K562 (cell line): ENCODE results near the gene NR3C1. TPM values are rescaled to one million over a fixed set of nuclear protein-coding genes. Genes with fewer than 3 reads are reported as not detected.

Experiments
- CC2D1A ChIP-seq: fragments of 450-650 bp; IDR thresholded peaks from 2 replicates; pipeline ENCODE4 v1.6.1; 2017; ENCODE audit warnings: mild to moderate bottlenecking
- COPS2 ChIP-seq: fragments of 450-650 bp; conservative IDR thresholded peaks from 2 replicates; pipeline ENCODE4 v1.6.1; 2016; ENCODE audit warnings: mild to moderate bottlenecking, moderate library complexity
- JUND ChIP-seq, 2 experiments: IDR thresholded peaks; 2 replicates in 1 of 2; 3 replicates in 1 of 2; pipeline ENCODE4 v1.6.1; 2011; ENCODE audit warnings: borderline replicate concordance in 2 of 2, low read depth in 2 of 2, low read length in 2 of 2, improper control_type of control experiment in 1 of 2, missing biosample characterization in 1 of 2, missing genetic modification characterization in 1 of 2, missing genetic modification reagents in 1 of 2
- MAFK ChIP-seq: IDR thresholded peaks from 2 replicates; pipeline ENCODE4 v1.6.1; 2011; ENCODE audit warnings: low read length, improper control_type of control experiment
- NFATC3 ChIP-seq: fragments of 450-650 bp; IDR thresholded peaks from 2 replicates; pipeline ENCODE4 v1.6.1; 2017; ENCODE audit warnings: mild to moderate bottlenecking
- PRPF4 ChIP-seq: fragments of 200-400 bp; formaldehyde crosslinking; IDR thresholded peaks from one replicate; pipeline ENCODE4 v1.6.1; 2017; ENCODE audit warnings: low read length, low read depth, mild to moderate bottlenecking; ENCODE audit not compliant: insufficient read depth, poor library complexity, severe bottlenecking
- PTTG1 ChIP-seq: fragments of 450-650 bp; IDR thresholded peaks from 2 replicates; pipeline ENCODE4 v1.6.1; 2016; ENCODE audit warnings: low read depth, mild to moderate bottlenecking, missing genetic modification characterization, missing compliant biosample characterization
- SIRT6 ChIP-seq: IDR thresholded peaks from one replicate; pipeline ENCODE4 v1.6.1; 2012; ENCODE audit warnings: low read depth, mild to moderate bottlenecking, control low read depth, inconsistent platforms, low read length, moderate library complexity
- TOE1 ChIP-seq, 2 experiments: fragments of 450-650 bp in 1 of 2; sonication (generic) in 1 of 2; formaldehyde crosslinking in 1 of 2; IDR thresholded peaks; 2 replicates each; pipeline versions ENCODE4 v1.7.1 to v1.8.0; 2016 to 2022; ENCODE audit warnings: borderline replicate concordance in 2 of 2, mild to moderate bottlenecking in 2 of 2, antibody characterized with exemption in 1 of 2, inconsistent platforms in 1 of 2, low read depth in 1 of 2, missing genetic modification reagents in 1 of 2, moderate library complexity in 1 of 2
- ZNF436 ChIP-seq: fragments of 250-450, 450-650 bp; sonication (Bioruptor Pico); formaldehyde crosslinking; IDR thresholded peaks from 2 replicates; pipeline ENCODE4 v1.7.0; 2020; ENCODE audit warnings: mild to moderate bottlenecking
- polyA plus RNA-seq, 8 experiments: library from polyadenylated mRNA; depleted of rRNA in 4 of 8; stranded (reverse) in 5 of 8; unstranded in 3 of 8; fragments of >200 nt; fragmentation: Nextera tagmentation in 2 of 8; fragmentation: Illumina TruSeq in 1 of 8; extraction: Ambion mirVana in 2 of 8; extraction: Trizol in 1 of 8; gene quantifications; 2 replicates each; pipeline versions ENCODE4 v1.2.1 to v1.2.3, GENCODE V29; 2011 to 2014; ENCODE audit warnings: inconsistent platforms in 1 of 8, missing spikeins in 1 of 8
- total RNA-seq, 7 experiments: library from RNA; depleted of rRNA in 6 of 7; stranded (reverse); fragments of >200 nt in 6 of 7; fragmentation: Illumina TruSeq in 2 of 7; extraction: Trizol in 2 of 7; gene quantifications; 2 replicates each; pipeline versions ENCODE4 v1.2.1 to v1.2.3, GENCODE V29; 2011 to 2021; ENCODE audit warnings: low replicate concordance in 1 of 7
- TF ChIP-seq, protein P1 (sequence below), 3 experiments: fragments of 200-800 bp in 1 of 3; fragments of 250-450 bp in 1 of 3; fragments of 450-650 bp in 1 of 3; sonication (Bioruptor Pico) in 1 of 3; sonication (Bioruptor generic) in 1 of 3; formaldehyde crosslinking in 1 of 3; IDR thresholded peaks; 2 replicates each; pipeline versions ENCODE4 v1.6.1 to v1.8.0; 2016 to 2022; ENCODE audit warnings: mild to moderate bottlenecking in 2 of 3, missing genetic modification characterization in 2 of 3, missing compliant biosample characterization in 1 of 3, moderate library complexity in 1 of 3
- TF ChIP-seq, protein P2 (sequence below): sonication (generic); formaldehyde crosslinking; IDR thresholded peaks from 2 replicates; pipeline ENCODE4 v1.8.0; 2022; ENCODE audit warnings: mild to moderate bottlenecking, missing genetic modification reagents
- TF ChIP-seq, protein P3 (sequence below): fragments of 450-650 bp; formaldehyde crosslinking; IDR thresholded peaks from 2 replicates; pipeline ENCODE4 v1.4.0; 2020; ENCODE audit warnings: mild to moderate bottlenecking, moderate library complexity
- TF ChIP-seq, protein P4 (sequence below): IDR thresholded peaks from 3 replicates; pipeline ENCODE4 v1.6.1; 2011; ENCODE audit warnings: borderline replicate concordance, mild to moderate bottlenecking, moderate library complexity; ENCODE audit not compliant: insufficient read length; ENCODE audit errors: extremely low read depth
- TF ChIP-seq, protein P5 (sequence below): fragments of 450-650 bp; formaldehyde crosslinking; IDR thresholded peaks from 2 replicates; pipeline ENCODE4 v1.4.0; 2022; ENCODE audit warnings: mild to moderate bottlenecking, moderate library complexity

NR3C1 gene
- total and polyA plus RNA-seq, 9 of the 15 experiments (the other 6 are each of a cell fraction or from before 2014, with no cell fraction given): 8.2 to 36.0 (median 15.0) TPM

DNA sequence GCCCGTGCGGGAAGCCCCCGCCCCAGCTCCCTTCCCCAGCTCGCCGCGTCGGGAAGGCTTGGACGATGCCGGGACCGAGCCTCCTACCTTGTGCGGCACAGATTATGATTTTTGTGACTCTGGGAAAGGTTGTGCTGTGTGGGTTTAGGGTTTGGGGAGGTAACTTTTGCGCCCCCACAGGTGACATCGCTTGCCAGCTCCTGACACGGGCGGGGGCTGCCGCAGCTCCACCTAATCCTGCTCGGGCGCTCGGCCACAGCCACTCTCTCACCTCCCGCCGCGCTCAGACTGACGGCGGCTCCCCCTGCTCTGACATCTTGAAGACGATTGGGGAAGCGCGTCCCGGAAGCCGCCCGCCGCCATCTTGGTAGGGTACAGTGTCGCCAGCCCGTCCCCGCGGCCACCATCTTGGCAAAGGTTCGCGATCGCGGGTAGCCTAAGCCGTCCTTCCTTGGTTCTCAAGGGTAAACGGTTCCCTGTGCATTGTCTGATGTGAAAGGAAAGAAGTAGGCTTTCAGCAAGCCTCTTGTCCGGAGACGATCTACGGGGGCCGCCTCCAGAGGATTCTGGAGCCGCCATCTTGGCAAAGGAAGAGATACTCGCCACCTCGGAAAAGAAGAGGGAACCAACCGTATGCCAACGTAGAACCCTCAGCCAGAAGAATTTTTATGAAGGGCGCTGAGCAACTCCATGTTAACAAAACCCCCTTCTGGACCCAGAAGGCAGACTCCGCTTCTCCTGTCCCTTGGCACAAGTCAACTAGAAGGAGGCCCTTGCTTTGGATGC, 1.8 kb upstream of the NR3C1 start (continued):
- TF ChIP-seq, protein P1, sequence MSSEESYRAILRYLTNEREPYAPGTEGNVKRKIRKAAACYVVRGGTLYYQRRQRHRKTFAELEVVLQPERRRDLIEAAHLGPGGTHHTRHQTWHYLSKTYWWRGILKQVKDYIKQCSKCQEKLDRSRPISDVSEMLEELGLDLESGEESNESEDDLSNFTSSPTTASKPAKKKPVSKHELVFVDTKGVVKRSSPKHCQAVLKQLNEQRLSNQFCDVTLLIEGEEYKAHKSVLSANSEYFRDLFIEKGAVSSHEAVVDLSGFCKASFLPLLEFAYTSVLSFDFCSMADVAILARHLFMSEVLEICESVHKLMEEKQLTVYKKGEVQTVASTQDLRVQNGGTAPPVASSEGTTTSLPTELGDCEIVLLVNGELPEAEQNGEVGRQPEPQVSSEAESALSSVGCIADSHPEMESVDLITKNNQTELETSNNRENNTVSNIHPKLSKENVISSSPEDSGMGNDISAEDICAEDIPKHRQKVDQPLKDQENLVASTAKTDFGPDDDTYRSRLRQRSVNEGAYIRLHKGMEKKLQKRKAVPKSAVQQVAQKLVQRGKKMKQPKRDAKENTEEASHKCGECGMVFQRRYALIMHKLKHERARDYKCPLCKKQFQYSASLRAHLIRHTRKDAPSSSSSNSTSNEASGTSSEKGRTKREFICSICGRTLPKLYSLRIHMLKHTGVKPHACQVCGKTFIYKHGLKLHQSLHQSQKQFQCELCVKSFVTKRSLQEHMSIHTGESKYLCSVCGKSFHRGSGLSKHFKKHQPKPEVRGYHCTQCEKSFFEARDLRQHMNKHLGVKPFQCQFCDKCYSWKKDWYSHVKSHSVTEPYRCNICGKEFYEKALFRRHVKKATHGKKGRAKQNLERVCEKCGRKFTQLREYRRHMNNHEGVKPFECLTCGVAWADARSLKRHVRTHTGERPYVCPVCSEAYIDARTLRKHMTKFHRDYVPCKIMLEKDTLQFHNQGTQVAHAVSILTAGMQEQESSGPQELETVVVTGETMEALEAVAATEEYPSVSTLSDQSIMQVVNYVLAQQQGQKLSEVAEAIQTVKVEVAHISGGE (CRISPR knock-in tag; IDR thresholded peaks at IDR 0.05): peak in 1 of 3 experiments; percentile 82; a peak in 2 of 6 replicates
- no peak for TF ChIP-seq MAFK
- TF ChIP-seq, protein P2, sequence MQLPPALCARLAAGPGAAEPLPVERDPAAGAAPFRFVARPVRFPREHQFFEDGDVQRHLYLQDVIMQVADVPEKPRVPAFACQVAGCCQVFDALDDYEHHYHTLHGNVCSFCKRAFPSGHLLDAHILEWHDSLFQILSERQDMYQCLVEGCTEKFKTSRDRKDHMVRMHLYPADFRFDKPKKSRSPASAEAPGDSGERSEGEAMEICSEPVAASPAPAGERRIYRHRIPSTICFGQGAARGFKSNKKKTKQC (CRISPR knock-in tag): no peak; the same call in 1 of the 2 replicates
- TF ChIP-seq JUND (IDR thresholded peaks at IDR 0.05; ENCODE audit: borderline replicate concordance, low read depth, low read length): no peak
- TF ChIP-seq JUND (tag; IDR thresholded peaks at IDR 0.05; ENCODE audit: borderline replicate concordance, low read depth, low read length): peak; percentile 29; the same call in 1 of the 3 replicates
- TF ChIP-seq SIRT6: no peak
- TF ChIP-seq, protein P3, sequence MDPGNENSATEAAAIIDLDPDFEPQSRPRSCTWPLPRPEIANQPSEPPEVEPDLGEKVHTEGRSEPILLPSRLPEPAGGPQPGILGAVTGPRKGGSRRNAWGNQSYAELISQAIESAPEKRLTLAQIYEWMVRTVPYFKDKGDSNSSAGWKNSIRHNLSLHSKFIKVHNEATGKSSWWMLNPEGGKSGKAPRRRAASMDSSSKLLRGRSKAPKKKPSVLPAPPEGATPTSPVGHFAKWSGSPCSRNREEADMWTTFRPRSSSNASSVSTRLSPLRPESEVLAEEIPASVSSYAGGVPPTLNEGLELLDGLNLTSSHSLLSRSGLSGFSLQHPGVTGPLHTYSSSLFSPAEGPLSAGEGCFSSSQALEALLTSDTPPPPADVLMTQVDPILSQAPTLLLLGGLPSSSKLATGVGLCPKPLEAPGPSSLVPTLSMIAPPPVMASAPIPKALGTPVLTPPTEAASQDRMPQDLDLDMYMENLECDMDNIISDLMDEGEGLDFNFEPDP (CRISPR knock-in tag): no peak
- TF ChIP-seq CC2D1A: peak; percentile 70
- TF ChIP-seq NFATC3: no peak
- TF ChIP-seq, protein P4, sequence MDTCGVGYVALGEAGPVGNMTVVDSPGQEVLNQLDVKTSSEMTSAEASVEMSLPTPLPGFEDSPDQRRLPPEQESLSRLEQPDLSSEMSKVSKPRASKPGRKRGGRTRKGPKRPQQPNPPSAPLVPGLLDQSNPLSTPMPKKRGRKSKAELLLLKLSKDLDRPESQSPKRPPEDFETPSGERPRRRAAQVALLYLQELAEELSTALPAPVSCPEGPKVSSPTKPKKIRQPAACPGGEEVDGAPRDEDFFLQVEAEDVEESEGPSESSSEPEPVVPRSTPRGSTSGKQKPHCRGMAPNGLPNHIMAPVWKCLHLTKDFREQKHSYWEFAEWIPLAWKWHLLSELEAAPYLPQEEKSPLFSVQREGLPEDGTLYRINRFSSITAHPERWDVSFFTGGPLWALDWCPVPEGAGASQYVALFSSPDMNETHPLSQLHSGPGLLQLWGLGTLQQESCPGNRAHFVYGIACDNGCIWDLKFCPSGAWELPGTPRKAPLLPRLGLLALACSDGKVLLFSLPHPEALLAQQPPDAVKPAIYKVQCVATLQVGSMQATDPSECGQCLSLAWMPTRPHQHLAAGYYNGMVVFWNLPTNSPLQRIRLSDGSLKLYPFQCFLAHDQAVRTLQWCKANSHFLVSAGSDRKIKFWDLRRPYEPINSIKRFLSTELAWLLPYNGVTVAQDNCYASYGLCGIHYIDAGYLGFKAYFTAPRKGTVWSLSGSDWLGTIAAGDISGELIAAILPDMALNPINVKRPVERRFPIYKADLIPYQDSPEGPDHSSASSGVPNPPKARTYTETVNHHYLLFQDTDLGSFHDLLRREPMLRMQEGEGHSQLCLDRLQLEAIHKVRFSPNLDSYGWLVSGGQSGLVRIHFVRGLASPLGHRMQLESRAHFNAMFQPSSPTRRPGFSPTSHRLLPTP: no peak
- no peak for TF ChIP-seq PTTG1
- TF ChIP-seq, protein P5, sequence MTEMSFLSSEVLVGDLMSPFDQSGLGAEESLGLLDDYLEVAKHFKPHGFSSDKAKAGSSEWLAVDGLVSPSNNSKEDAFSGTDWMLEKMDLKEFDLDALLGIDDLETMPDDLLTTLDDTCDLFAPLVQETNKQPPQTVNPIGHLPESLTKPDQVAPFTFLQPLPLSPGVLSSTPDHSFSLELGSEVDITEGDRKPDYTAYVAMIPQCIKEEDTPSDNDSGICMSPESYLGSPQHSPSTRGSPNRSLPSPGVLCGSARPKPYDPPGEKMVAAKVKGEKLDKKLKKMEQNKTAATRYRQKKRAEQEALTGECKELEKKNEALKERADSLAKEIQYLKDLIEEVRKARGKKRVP (CRISPR knock-in tag): no peak
- no peak for TF ChIP-seq ZNF436 (CRISPR knock-in tag)
- no peak; the same call in 1 of the 2 replicates for TF ChIP-seq TOE1 (IDR thresholded peaks at IDR 0.05; ENCODE audit: borderline replicate concordance)
- TF ChIP-seq TOE1 (CRISPR knock-in tag; IDR thresholded peaks at IDR 0.05; ENCODE audit: borderline replicate concordance, low read depth): no peak
- no peak for TF ChIP-seq PRPF4
- TF ChIP-seq COPS2: no peak
